Body of pancreas (tissue), 4 donors: ENCODE measurements around the gene IGSF21. TPM values are rescaled to one million over a fixed set of nuclear protein-coding genes. Genes with fewer than 3 reads are reported as not detected.

Source experiments
- ATAC-seq: fragments of 150-250 bp; one replicate; pipeline ENCODE4 v1.9.1; 2016
- DNase-seq, 4 donors: peaks; one replicate each; pipeline ENCODE4 v3.0.0-alpha.2; 2019
- H3K27ac ChIP-seq, 4 donors: fragments of 200-600 bp; sonication (generic); 1 replicate in 3 of 4; 2 replicates in 1 of 4; pipeline versions ENCODE4 v1.5.1 to v1.6.1; 2016 to 2019; ENCODE audit warnings: mild to moderate bottlenecking in 1 of 4, mixed read lengths in 1 of 4, moderate library complexity in 1 of 4
- H3K27me3 ChIP-seq, 2 donors: fragments of 200-600 bp; sonication (generic); one replicate each; pipeline ENCODE4 v1.6.0; 2016; ENCODE audit warnings: mild to moderate bottlenecking in 1 of 2
- H3K36me3 ChIP-seq, 2 donors: fragments of 200-600 bp; sonication (generic); replicated peaks in 1 of 2; 2 replicates each; pipeline ENCODE4 v1.5.1; 2016; ENCODE audit warnings: low read depth in 2 of 2; ENCODE audit not compliant: insufficient read depth in 1 of 2
- H3K4me1 ChIP-seq: fragments of 200-600 bp; sonication (generic); one replicate; pipeline ENCODE4 v1.6.0; 2016
- H3K4me3 ChIP-seq, 2 donors: fragments of 200-600 bp; sonication (generic); 1 replicate in 1 of 2; 2 replicates in 1 of 2; pipeline ENCODE4 v1.5.1; 2016 to 2019
- H3K9me3 ChIP-seq, 3 donors: fragments of 200-600 bp; sonication (generic); 1 replicate in 2 of 3; 2 replicates in 1 of 3; pipeline ENCODE4 v1.5.1; 2016
- CTCF ChIP-seq, 7 experiments: fragments of 450-650 bp in 4 of 7; fragments of 200-600 bp in 3 of 7; sonication (generic) in 3 of 7; IDR thresholded peaks; one replicate each; pipeline ENCODE4 v1.5.1; 2016 to 2019; ENCODE audit warnings: antibody characterized with exemption in 7 of 7
- POLR2A ChIP-seq, 3 donors: fragments of 450-650 bp; IDR thresholded peaks; one replicate each; pipeline ENCODE4 v1.6.1; 2016; ENCODE audit warnings: antibody characterized with exemption in 3 of 3, mild to moderate bottlenecking in 2 of 3
- WGBS, 2 donors: methylation state at CpG; one replicate each; pipeline ENCODE4 v1.1.5; 2017; 5-methylcytosine and 5-hydroxymethylcytosine counted together
- intact Hi-C: fragments of 100-400 bp; cut with DNase I; formaldehyde crosslinking; loops from one replicate; pipeline ENCODE4 v1.15.1; 2023
- total RNA-seq, 2 donors: library from RNA; depleted of rRNA; stranded (reverse); fragments of >200 nt; gene quantifications; one replicate each; pipeline ENCODE4 v1.1.0, GENCODE V29; 2016

Gene IGSF21
- total RNA-seq, 2 donors from 2014 or later = 0.33 to 2.1 TPM

- H3K27ac ChIP-seq = no peak overlapping the region
- H3K4me1 ChIP-seq = no peaks in the 10 kb centered on the region
- TF ChIP-seq POLR2A (IDR thresholded peaks at IDR 0.05) = no peak
- TF ChIP-seq CTCF (IDR thresholded peaks at IDR 0.05) = no peak
- WGBS, 2 donors = 35 to 37% methylated on average over 16 of the region's 16 CpGs
- H3K4me3 ChIP-seq = no peak overlapping the region
- peaks cover 0 to 6% of the 10 kb centered on the region in 2 donors for H3K27me3 ChIP-seq
- intact Hi-C loops = no loop called here
- H3K9me3 ChIP-seq = no peaks in the 10 kb centered on the region
- ATAC-seq (no peak), DNase-seq (no peak)
- no peaks in the 10 kb centered on the region for H3K36me3 ChIP-seq
These were observed 187.0 kb downstream of the IGSF21 start for GRCh38 chr1:18294437-18295176.

- Histone ChIP-seq H3K27me3 (no peaks in the 10 kb centered on the region), H3K9me3 (no peaks in the 10 kb centered on the region), H3K27ac (no peak overlapping the region), H3K4me1 (no peaks in the 10 kb centered on the region), H3K4me3 (no peak overlapping the region), H3K36me3 (no peaks in the 10 kb centered on the region)
- TF ChIP-seq CTCF (IDR thresholded peaks at IDR 0.05) (no peak), POLR2A (IDR thresholded peaks at IDR 0.05) (no peak)
- 21 to 23% methylated on average over 10 to 11 of the region's 11 CpGs for WGBS, 2 donors
- DNase-seq = no peak
- ATAC-seq = no peak
- intact Hi-C loops = no loop called here
These were observed 190.5 kb downstream of the IGSF21 start for GRCh38 chr1:18297896-18298648.

- Histone ChIP-seq H3K36me3 (no peaks in the 10 kb centered on the region), H3K9me3 (no peaks in the 10 kb centered on the region), H3K27me3 (no peaks in the 10 kb centered on the region), H3K4me3 (no peak overlapping the region), H3K4me1 (no peaks in the 10 kb centered on the region), H3K27ac (no peak overlapping the region)
- TF ChIP-seq CTCF (IDR thresholded peaks at IDR 0.05) (peak; percentile 55 to 67 (median 60)), POLR2A (IDR thresholded peaks at IDR 0.05) (no peak)
- intact Hi-C loops = loop anchor here (5.0 kb wide), 1 partner anchor 273 kb away; no protein-coding TSS in a partner anchor
- ATAC-seq (no peak), DNase-seq (peak; percentile 22 to 49 (median 29))
- 54 to 61% methylated on average over 7 of the region's 7 CpGs for WGBS, 2 donors
These were observed 192.1 kb downstream of the IGSF21 start for GRCh38 chr1:18299441-18300338.

GRCh38 chr1:18300376-18300775 is 192.8 kb downstream of the IGSF21 start:
- Histone ChIP-seq H3K36me3 (no peaks in the 10 kb centered on the region), H3K27ac (no peak overlapping the region), H3K4me1 (no peaks in the 10 kb centered on the region), H3K4me3 (no peak overlapping the region), H3K27me3 (no peaks in the 10 kb centered on the region), H3K9me3 (no peaks in the 10 kb centered on the region)
- DNase-seq = no peak
- TF ChIP-seq POLR2A (IDR thresholded peaks at IDR 0.05) (no peak), CTCF (IDR thresholded peaks at IDR 0.05) (no peak)
- no peak for ATAC-seq
- 59 to 63% methylated on average over 2 of the region's 2 CpGs for WGBS, 2 donors
- intact Hi-C loops = loop anchor here (5.0 kb wide), 1 partner anchor 272 kb away; no protein-coding TSS in a partner anchor
